ENCODE data around the gene NFAM1.

NFAM1 gene

GRCh38 chr22:42361523-42361922, 70.7 kb downstream of the NFAM1 start:
- Histone ChIP-seq H4K20me1 (ENCODE audit: insufficient read depth) (no peaks in the 10 kb centered on the region), H3K27ac (no peak overlapping the region), H3K4me3 (IDR thresholded peaks at IDR 0.05; ENCODE audit: insufficient read depth, low read depth, low read length) (no peak overlapping the region), H3K79me2 (ENCODE audit: insufficient read depth, low read depth) (no peaks in the 10 kb centered on the region), H3K4me2 (no peak overlapping the region), H3K36me3 (ENCODE audit: insufficient read depth) (no peaks in the 10 kb centered on the region), H3K9ac (no peak overlapping the region), H3K27me3 (ENCODE audit: insufficient read depth, low read depth) (peaks cover 41% of the 10 kb centered on the region), H3K4me1 (ENCODE audit: low read depth, poor library complexity, severe bottlenecking) (no peaks in the 10 kb centered on the region), H2AFZ (ENCODE audit: low read depth) (no peak overlapping the region)
- no peak for TF ChIP-seq CTCF (conservative IDR thresholded peaks at IDR 0.05; ENCODE audit: low read depth, low read length)

- no peaks in the 10 kb centered on the region for H3K79me2 ChIP-seq (ENCODE audit: insufficient read depth, low read depth)
- H3K4me1 ChIP-seq (ENCODE audit: low read depth, poor library complexity, severe bottlenecking): no peaks in the 10 kb centered on the region
- no peak overlapping the region for H2AFZ ChIP-seq (ENCODE audit: low read depth)
- H3K36me3 ChIP-seq (ENCODE audit: insufficient read depth): no peaks in the 10 kb centered on the region
- H3K9ac ChIP-seq: no peak overlapping the region
- TF ChIP-seq CTCF (conservative IDR thresholded peaks at IDR 0.05; ENCODE audit: low read depth, low read length): no peak
- no peak overlapping the region for H3K4me3 ChIP-seq (IDR thresholded peaks at IDR 0.05; ENCODE audit: insufficient read depth, low read depth, low read length)
- no peak overlapping the region for H3K27ac ChIP-seq
- H3K27me3 ChIP-seq (ENCODE audit: insufficient read depth, low read depth): peaks cover 31% of the 10 kb centered on the region
- no peaks in the 10 kb centered on the region for H4K20me1 ChIP-seq (ENCODE audit: insufficient read depth)
- no peak overlapping the region for H3K4me2 ChIP-seq
Observed at GRCh38 chr22:42360348-42360747, 71.9 kb downstream of the NFAM1 start.

DNA sequence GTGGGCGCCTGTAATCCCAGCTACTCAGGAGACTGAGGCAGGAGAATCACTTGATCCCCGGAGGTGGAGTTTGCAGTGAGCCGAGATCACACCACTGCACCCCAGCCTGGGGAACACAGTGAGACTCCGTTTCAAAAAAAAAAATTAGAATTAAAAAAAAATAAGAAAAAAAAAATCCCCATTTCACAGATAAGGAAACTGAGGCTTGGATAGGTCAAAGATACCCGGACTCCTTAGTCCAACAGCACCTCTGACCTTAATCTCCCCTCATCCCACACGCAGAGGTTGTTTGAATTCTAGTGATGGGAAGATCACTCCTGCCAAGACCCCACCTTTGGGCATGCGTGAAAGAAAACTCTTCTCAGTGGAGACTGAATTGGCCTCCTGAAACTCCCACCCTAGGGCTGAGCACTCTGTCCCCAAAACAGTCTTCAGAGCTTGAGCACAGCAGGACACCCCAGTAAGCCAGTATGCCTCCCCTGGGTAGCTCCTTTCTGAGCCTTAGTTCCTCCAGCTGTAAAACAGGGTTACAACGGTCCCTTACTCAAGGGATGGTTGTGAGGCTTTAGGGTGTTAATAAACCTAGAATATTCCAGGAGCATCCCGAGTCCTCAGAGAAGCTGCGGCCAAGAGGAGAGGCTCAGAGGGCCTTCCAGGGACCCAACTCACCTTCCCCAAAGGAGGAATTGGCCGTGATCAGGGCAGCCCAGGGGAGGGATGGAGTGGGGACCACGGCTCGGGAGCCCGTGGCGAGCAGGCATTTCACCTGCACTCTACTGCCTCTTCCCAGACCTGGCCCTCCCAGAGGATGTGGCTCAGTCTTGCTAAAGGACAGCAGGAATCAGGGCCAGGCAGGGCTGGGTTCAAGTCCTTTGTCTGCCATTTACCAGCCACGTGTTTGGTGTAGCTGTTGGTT, 73.3 kb downstream of the NFAM1 start:
- Histone ChIP-seq H3K27me3 (ENCODE audit: insufficient read depth, low read depth) (peaks cover 17% of the 10 kb centered on the region), H2AFZ (ENCODE audit: low read depth) (no peak overlapping the region), H3K4me2 (no peak overlapping the region), H3K4me1 (ENCODE audit: low read depth, poor library complexity, severe bottlenecking) (no peaks in the 10 kb centered on the region), H3K79me2 (ENCODE audit: insufficient read depth, low read depth) (no peaks in the 10 kb centered on the region), H3K9ac (no peak overlapping the region), H3K27ac (no peak overlapping the region), H4K20me1 (ENCODE audit: insufficient read depth) (no peaks in the 10 kb centered on the region), H3K4me3 (IDR thresholded peaks at IDR 0.05; ENCODE audit: insufficient read depth, low read depth, low read length) (no peak overlapping the region), H3K36me3 (ENCODE audit: insufficient read depth) (no peaks in the 10 kb centered on the region)
- TF ChIP-seq CTCF (conservative IDR thresholded peaks at IDR 0.05; ENCODE audit: low read depth, low read length): no peak

GRCh38 chr22:42357634-42358296, 74.4 kb downstream of the NFAM1 start:
- H2AFZ ChIP-seq (ENCODE audit: low read depth): no peak overlapping the region
- H3K4me1 ChIP-seq (ENCODE audit: low read depth, poor library complexity, severe bottlenecking): no peaks in the 10 kb centered on the region
- peaks cover 9% of the 10 kb centered on the region; the same call in 1 of the 2 replicates for H3K27me3 ChIP-seq (ENCODE audit: insufficient read depth, low read depth)

More at GRCh38 chr22:42357634-42358296, 74.4 kb downstream of the NFAM1 start:
- Histone ChIP-seq H4K20me1 (ENCODE audit: insufficient read depth) (no peaks in the 10 kb centered on the region), H3K27ac (no peak overlapping the region), H3K4me3 (IDR thresholded peaks at IDR 0.05; ENCODE audit: insufficient read depth, low read depth, low read length) (no peak overlapping the region), H3K36me3 (ENCODE audit: insufficient read depth) (no peaks in the 10 kb centered on the region), H3K9ac (no peak overlapping the region), H3K4me2 (no peak overlapping the region), H3K79me2 (ENCODE audit: insufficient read depth, low read depth) (no peaks in the 10 kb centered on the region)
- no peak for TF ChIP-seq CTCF (conservative IDR thresholded peaks at IDR 0.05; ENCODE audit: low read depth, low read length)

All from KMS-11 (cell line).